GM19467 (cell line): ENCODE results near the gene TENM4.

Source experiments
- ATAC-seq: cut with Tn5 transposase; IDR thresholded peaks from one replicate; pipeline ENCODE4 v1.9.1; 2021; ENCODE audit warnings: mild to moderate bottlenecking, moderate library complexity; ENCODE audit not compliant: unreplicated experiment

Gene TENM4

DNA sequence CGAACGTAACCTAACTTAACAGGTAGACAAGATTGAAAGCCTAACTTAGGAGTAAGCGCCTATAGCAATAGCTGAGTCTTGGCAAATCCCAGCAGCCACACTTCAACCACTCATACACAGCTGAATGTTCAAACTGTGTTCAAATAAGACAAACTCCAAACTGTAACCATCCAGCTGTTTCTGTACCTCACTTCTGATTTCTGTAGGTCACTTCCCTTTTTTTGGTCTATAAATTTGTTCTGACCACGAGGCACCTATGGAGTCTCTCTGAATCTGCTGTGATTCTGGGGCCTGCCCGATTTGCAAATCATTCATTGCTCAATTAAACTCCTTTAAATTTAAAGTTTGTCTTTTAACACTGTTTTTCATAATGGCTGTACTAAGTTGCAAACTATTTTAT is 8.2 kb upstream of the TENM4 start:
- ATAC-seq: no peak

DNA sequence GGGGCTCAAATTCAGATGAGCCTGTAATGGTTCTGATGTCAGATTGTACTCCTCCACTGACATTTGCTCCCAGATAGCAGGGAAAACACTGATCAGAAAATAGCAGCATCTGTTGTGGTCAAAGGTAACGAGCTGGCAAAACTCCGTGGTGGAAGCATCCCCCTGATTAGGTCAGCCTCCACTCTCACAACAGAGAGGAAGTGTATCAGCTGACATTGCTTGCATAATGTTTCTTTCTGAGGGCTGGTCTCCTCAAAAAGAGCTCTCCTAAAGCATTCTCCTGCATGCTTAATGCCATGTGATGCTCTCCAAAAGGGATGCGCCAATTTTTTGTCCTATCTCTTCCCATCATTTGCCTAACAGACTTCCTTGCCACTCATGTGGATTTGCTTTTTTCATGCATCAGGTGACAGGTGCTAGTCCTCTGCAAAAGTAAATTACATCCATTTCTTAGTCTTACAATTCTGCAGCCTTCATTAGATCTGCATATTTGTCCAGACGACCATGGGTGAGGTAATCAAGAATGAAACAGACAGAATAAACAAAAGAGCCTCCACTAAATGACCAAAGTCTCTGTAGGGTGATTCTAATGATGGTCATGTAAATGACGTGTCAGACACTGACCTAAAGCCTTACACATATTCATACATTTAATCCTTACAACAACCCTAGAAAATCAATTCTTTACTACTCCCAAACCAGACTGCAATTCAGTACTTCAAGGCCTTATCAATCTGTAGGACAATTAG is 6.4 kb upstream of the TENM4 start:
- no peak for ATAC-seq

GRCh38 chr11:79444923-79445322 is 4.1 kb upstream of the TENM4 start:
- ATAC-seq: no peak

DNA sequence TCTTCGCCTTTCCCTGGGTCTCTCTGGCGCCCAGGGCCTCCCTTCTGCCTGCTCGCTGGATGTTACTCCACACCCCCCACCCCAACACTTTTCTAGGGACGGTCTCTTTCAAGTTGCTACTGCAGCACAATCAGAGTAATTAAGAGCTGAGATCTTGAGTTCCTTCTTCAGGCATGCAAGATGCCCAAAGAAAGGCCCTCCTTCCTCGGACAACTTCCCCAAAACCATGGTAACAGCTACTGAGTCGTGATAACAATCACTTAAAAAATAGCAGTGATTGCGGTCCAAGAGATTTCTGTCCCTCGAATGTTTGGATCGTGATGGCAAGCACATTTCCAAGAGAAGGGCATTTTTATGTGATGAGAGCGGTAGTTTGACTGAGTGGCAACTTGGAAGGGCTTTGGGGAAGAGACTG is 638 bp upstream of the TENM4 start:
- no peak for ATAC-seq

- no peak for ATAC-seq
Measured at GRCh38 chr11:79439886-79440570, 802 bp downstream of the TENM4 start.

DNA sequence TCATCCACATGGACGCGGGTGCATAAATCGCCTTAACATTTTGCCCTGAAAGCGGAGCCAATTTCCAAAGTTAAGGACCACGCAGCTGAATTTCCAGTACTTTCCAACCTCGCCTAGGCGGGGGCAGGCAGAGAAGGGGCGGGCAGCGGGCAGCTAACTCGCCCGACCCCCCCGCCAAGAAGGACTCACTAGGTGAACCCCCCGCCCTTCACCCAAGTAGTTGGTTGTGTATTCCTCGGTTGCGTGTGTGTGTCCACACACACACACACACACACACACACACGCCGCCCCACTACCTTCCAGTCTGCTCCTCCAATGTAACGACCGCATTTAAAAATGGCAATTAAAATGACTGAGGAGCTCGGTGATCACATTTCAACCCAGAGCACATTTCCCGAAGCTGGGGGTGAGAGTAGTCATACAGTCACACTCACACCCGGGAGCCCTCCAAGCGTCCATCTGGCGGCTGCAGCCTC is 1.4 kb downstream of the TENM4 start:
- no peak for ATAC-seq

DNA sequence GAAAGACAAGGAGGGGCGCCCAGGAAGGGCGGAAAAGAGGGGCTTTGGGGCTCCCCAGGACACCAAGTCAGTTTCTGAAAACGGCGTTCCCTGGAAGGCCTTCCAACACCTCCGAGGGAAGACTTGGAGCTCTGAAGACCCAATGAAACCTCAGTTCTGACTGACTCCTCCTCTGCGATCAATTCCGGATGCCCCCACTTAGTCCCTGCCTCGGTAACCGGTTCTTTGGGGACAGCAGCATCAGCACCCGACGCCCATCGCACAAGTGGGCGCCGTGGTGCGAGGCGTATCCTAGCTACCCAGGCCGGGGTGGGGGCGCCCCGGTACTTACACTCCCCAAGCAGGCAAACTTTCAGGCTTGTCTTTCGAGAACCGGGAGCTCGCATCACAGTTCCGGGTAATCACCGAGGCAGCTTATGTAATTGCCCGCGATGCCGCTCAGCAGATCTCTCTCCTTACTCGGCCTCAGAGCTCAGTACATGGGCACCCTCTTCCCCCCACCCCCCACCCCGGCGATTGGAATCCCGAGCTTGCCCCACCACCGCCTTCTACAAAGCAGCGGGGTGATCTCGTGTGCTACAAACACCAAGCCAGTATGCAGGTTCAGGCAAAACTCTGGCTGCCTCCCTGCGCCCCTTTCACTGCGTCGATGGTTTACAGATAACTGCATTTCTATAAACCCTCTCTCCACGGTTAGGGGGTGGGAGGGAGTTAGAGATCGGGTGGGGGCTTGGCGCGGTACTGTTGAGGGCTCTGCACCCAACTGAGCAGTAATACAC is 2.0 kb downstream of the TENM4 start:
- no peak for ATAC-seq

DNA sequence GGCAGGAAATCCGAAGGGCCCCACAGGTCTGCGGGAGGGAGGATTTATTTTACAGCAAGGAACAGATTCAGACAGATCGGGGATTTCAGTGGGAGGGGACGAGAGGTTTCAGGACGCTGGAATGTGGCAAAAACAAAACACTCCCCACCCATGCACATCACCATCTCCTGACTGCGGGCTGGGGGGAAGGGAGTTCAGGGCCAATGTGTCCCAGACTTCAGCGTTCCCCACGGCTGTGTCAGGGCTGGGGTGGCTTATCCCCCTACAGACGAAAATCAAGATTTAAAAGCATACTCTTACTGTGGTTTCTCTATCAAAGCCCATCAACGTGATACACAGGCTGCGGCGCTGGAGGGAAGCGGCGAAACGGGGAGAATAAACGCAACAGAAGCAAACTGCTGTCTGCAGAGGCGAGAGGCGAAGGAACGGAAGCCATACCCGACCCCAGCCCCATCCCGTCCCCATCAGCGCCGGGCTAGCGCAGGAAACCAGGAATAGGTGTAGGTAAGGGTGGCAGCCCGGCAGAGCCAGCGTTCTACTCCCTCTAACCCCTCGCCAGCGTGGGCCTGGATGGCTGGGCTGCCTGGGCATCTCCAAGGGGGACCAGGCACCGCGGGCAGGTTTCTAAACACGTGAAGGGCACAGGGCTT is 2.7 kb downstream of the TENM4 start:
- no peak for ATAC-seq

GRCh38 chr11:79437278-79437980 is 3.4 kb downstream of the TENM4 start:
- ATAC-seq: no peak

GRCh38 chr11:79436919-79437277 is 3.9 kb downstream of the TENM4 start:
- no peak for ATAC-seq

- no peak for ATAC-seq
Measured at GRCh38 chr11:79434283-79434682, 6.5 kb downstream of the TENM4 start.

GRCh38 chr11:79432138-79432537 is 8.7 kb downstream of the TENM4 start:
- no peak for ATAC-seq

GRCh38 chr11:79431535-79431934 is 9.3 kb downstream of the TENM4 start:
- no peak for ATAC-seq

GRCh38 chr11:79430280-79430679 is 10.6 kb downstream of the TENM4 start:
- ATAC-seq: no peak

DNA sequence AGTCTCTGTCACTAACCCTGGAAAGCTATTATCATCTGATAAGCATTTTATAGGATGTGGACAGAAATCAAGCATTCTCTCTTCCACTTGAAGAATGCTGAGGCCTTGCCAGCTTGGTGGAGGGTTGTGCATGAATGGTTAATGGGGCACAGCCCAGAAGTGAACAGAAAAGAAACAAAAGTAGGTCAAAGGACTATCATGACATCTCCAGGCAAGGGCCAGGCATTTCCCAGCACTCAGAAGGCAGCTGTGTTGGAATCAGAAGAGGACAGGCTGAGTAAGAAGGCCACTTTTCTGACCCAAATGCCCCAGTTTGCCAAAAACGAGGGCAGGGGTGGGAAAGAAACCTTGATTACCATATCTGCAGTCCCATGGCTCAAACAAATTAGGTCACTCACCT is 12.4 kb downstream of the TENM4 start:
- ATAC-seq: no peak

GRCh38 chr11:79427611-79428327 is 13.1 kb downstream of the TENM4 start:
- ATAC-seq: no peak

- ATAC-seq: no peak
Measured at GRCh38 chr11:79427126-79427525, 13.7 kb downstream of the TENM4 start.

- no peak for ATAC-seq
Measured at GRCh38 chr11:79425463-79425862, 15.4 kb downstream of the TENM4 start.

GRCh38 chr11:79423736-79424135 is 17.1 kb downstream of the TENM4 start:
- ATAC-seq: no peak

GRCh38 chr11:79422866-79423265 is 18.0 kb downstream of the TENM4 start:
- ATAC-seq: no peak
